Right ventricle myocardium inferior (tissue), 1 donor: ENCODE results near the gene ZFHX3. TPM values are rescaled to one million over a fixed set of nuclear protein-coding genes. Genes with fewer than 3 reads are reported as not detected.
"Not testable (repeated sequence)": the region's sequence is repeated elsewhere in the genome, so short reads cannot be mapped to it uniquely, and the experiment has no call there.

ENCODE experiments used
- ATAC-seq: fragments of 200-7000 bp; cut with Tn5 transposase; one replicate; pipeline ENCODE4 v1.9.1; 2020; ENCODE audit warnings: mild to moderate bottlenecking, moderate library complexity
- DNase-seq: peaks from one replicate; pipeline ENCODE4 v3.0.0; 2021; ENCODE audit errors: missing footprints
- intact Hi-C: fragments of 100-400 bp; cut with DNase I; formaldehyde crosslinking; loops from one replicate; pipeline ENCODE4 v1.11.0; 2022
- total RNA-seq: library from RNA; stranded (reverse); fragmentation: NEBNext Ultra II Directional; extraction: Animal tissue kit (Norgen Biotek cat#: 25700); gene quantifications from one replicate; pipeline ENCODE4 v1.2.1, GENCODE V29; 2021
- donor health status: DM: no; HTN: yes; CAD: no; lungs with severe emphysema.

Gene ZFHX3
- total RNA-seq, 1 donor from 2014 or later, result 8.4 TPM

- ATAC-seq (no peak), DNase-seq (no peak)
- intact Hi-C loops, result no loop called here
Measured at GRCh38 chr16:73014768-73015167, 33.2 kb downstream of the ZFHX3 start.

DNA sequence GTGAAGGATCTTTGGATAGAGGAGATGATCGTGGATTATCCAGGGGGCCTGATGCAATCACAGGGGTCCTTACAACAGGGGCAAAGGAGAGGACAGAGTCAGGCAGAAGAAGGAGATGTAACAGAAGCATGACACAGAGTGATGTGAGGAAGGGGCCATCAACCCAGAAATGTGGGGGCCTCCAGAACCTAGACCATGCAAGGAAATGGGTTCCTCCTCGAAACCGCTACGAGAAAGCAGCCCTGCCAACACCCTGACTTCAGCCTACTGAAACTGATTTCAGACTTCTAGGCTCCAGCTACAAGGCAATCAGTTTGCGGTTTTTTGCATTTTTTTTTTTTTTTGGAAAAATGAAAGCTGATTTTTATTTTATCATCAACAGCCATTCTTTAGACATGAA is 34.0 kb downstream of the ZFHX3 start:
- intact Hi-C loops, result no loop called here
- ATAC-seq, result no peak
- DNase-seq, result no peak

GRCh38 chr16:73012341-73012740 is 35.6 kb downstream of the ZFHX3 start:
- intact Hi-C loops, result no loop called here
- no peak for ATAC-seq
- no peak for DNase-seq

GRCh38 chr16:73011926-73012325 is 36.0 kb downstream of the ZFHX3 start:
- intact Hi-C loops, result no loop called here
- DNase-seq (no peak), ATAC-seq (no peak)

- DNase-seq (no peak), ATAC-seq (peak; percentile 33)
- intact Hi-C loops, result no loop called here
Measured at GRCh38 chr16:73010150-73010676, 37.7 kb downstream of the ZFHX3 start.

GRCh38 chr16:73009710-73010109 is 38.2 kb downstream of the ZFHX3 start:
- intact Hi-C loops, ATAC-seq, DNase-seq: not testable (repeated sequence)

- no peak for ATAC-seq
- DNase-seq, result no peak
- intact Hi-C loops, result no loop called here
Measured at GRCh38 chr16:73006026-73006425, 41.9 kb downstream of the ZFHX3 start.

DNA sequence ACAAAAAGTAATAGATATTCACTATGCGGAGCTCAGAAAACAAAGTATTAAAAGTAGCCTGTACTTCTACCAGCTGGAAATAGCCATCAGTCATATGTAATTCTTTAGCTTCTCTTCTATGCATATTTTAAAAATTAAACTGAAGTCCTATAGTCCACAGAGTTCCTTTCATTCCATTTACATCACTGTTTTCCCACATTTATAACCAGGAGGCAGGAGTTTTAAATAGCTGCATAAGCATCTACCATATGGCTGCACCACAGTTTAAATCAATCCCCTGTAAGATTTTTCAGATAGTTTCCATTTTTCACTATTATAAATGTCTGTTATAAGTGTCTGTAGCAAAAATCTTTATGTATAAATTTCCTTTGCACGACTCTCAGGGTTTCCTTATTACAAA is 45.1 kb downstream of the ZFHX3 start:
- no peak for ATAC-seq
- no peak for DNase-seq
- intact Hi-C loops, result no loop called here

DNA sequence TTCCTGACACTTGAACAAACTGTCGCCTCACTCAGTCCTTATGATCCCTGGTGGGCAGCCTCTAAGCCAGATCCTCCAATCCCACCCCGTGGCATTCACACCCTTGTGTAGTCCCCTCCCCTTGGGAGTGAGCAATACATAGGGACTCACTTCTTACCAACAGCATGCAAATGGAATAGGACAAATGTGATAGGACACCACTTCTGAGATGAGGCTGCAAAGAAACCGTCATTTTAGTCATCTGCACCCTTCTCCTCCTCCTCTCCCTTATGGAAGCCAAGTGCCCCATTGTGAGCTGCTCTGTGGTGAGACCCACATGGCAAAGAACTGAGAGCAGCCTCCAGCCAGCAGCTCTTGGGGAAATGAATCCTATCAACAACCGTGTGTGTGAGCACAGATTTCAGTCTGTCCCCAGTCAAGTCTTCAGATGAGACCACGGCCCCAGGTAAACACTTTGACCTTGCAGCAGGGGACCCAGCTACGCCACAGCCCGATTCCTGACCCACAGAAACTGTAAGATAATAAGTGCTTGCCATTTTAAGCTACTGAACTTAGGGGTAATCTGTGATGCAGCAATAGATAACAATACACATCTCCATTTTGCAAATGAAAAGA is 46.9 kb downstream of the ZFHX3 start:
- DNase-seq, result no peak
- intact Hi-C loops, result no loop called here
- ATAC-seq, result no peak

GRCh38 chr16:73000020-73000906 is 47.7 kb downstream of the ZFHX3 start:
- DNase-seq (peak; percentile 76), ATAC-seq (peak; percentile 86)
- intact Hi-C loops, result no loop called here

- no peak for DNase-seq
- ATAC-seq, result no peak
- intact Hi-C loops, result no loop called here
Measured at GRCh38 chr16:72999541-73000019, 48.3 kb downstream of the ZFHX3 start.

DNA sequence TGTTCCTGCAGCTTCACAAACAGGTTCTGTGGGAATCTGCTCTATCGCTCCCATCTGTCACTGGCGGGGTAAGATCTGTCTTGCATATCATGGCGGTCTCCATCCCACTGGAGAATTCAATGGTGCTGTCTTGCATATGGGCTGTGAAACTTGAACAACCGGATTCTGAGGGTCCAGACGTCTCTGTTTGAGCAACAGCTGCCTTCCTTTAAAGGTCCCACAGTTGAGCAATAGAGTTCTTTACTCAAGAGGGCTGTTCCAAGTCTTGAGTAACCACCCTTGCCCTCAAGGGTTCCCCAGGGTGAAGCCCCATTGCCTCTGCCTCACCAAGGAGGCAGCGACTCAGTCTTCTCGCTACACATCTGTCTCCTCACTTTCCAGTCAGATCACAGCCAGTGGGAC is 50.8 kb downstream of the ZFHX3 start:
- intact Hi-C loops, result no loop called here
- ATAC-seq (no peak), DNase-seq (no peak)

GRCh38 chr16:72996291-72997062 is 51.5 kb downstream of the ZFHX3 start:
- ATAC-seq (no peak), DNase-seq (no peak)
- intact Hi-C loops, result no loop called here

DNA sequence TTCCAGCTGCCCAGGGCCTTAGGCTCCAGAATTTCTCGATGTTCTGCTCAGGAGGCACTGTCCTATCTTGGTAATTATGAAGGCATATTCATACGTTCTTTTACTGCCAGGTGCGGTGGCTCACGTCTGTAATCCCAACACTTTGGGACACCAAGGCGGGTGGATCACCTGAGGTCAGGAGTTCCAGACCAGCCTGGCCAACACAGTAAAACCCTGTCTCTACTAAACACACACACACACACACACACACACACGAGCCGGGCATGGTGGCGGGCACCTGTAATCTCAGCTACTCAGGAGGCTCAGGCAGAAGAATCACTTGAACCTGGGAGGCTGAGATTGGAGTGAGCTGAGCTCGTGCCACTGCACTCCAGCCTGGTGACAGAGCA is 52.1 kb downstream of the ZFHX3 start:
- intact Hi-C loops, result not testable (repeated sequence)

GRCh38 chr16:72995151-72995881 is 52.6 kb downstream of the ZFHX3 start:
- DNase-seq (no peak), ATAC-seq (no peak)
- intact Hi-C loops, result no loop called here

More for the DNA sequence above, 52.1 kb downstream of the ZFHX3 start:
- not testable (repeated sequence) for ATAC-seq, DNase-seq

- ATAC-seq (no peak), DNase-seq (no peak)
- intact Hi-C loops, result loop anchor here (5.0 kb wide), 1 partner anchor 35 kb away; no protein-coding TSS in a partner anchor
Measured at GRCh38 chr16:72992142-72992601, 55.8 kb downstream of the ZFHX3 start.

- intact Hi-C loops, result loop anchor here (5.0 kb wide), 1 partner anchor 36 kb away; no protein-coding TSS in a partner anchor
- ATAC-seq, result no peak
- no peak for DNase-seq
Measured at GRCh38 chr16:72991644-72992043, 56.3 kb downstream of the ZFHX3 start.

DNA sequence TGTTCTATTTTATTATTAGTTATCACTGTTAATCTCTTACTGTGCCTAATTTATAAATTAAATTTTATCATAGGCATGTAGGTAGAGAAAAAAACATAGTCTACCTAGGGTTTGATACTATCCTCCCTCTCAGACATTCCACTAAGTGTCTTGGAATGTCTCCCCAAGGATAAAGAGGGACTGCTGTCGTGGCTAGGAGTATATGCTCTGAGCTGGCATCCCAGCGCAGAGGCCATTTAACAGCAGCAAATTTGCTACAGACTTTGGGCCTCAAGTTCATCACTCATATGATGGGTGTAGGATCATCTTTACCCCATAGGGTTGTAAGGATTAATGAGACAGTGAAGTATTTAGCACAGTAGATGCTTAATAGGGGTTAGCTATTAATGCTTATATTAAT is 56.7 kb downstream of the ZFHX3 start:
- no peak for ATAC-seq

More for the DNA sequence above, 56.7 kb downstream of the ZFHX3 start:
- DNase-seq, result no peak
- intact Hi-C loops, result loop anchor here (5.0 kb wide), 1 partner anchor 36 kb away; no protein-coding TSS in a partner anchor
